ENCODE measurements around the gene PPM1H. TPM values are rescaled to one million over a fixed set of nuclear protein-coding genes. Genes with fewer than 3 reads are reported as not detected.

The PPM1H gene
- total RNA-seq, 1 donor from 2014 or later = 31.0 TPM

GRCh38 chr12:62792236-62792870 is 142.6 kb downstream of the PPM1H start:
- DNase-seq (ENCODE audit: extremely low spot score, unreplicated experiment) = no peak
- no peaks in the 10 kb centered on the region for H3K9me3 Mint-ChIP-seq
- H3K27me3 Mint-ChIP-seq = no peaks in the 10 kb centered on the region
- H3K4me1 Mint-ChIP-seq (ENCODE audit: unreplicated experiment) = peaks cover 36% of the 10 kb centered on the region
- H3K36me3 Mint-ChIP-seq = peaks cover 6% of the 10 kb centered on the region
- no peak overlapping the region for H3K4me3 Mint-ChIP-seq
- H3K27ac Mint-ChIP-seq = no peak overlapping the region
- TF ChIP-seq CTCF (conservative IDR thresholded peaks at IDR 0.05) = no peak

GRCh38 chr12:62789851-62790250 is 145.1 kb downstream of the PPM1H start:
- Mint-ChIP-seq H3K36me3 (peaks cover 15% of the 10 kb centered on the region), H3K27me3 (no peaks in the 10 kb centered on the region), H3K9me3 (no peaks in the 10 kb centered on the region), H3K4me3 (no peak overlapping the region), H3K27ac (peak overlapping the region; percentile 14), H3K4me1 (ENCODE audit: unreplicated experiment) (peaks cover 54% of the 10 kb centered on the region)
- no peak for TF ChIP-seq CTCF (conservative IDR thresholded peaks at IDR 0.05)
- no peak for DNase-seq (ENCODE audit: extremely low spot score, unreplicated experiment)

- no peak overlapping the region for H3K27ac Mint-ChIP-seq
- no peaks in the 10 kb centered on the region for H3K27me3 Mint-ChIP-seq
- no peak for TF ChIP-seq CTCF (conservative IDR thresholded peaks at IDR 0.05)
- no peaks in the 10 kb centered on the region for H3K9me3 Mint-ChIP-seq
- peaks cover 15% of the 10 kb centered on the region for H3K36me3 Mint-ChIP-seq
- no peak for DNase-seq (ENCODE audit: extremely low spot score, unreplicated experiment)
- peaks cover 48% of the 10 kb centered on the region for H3K4me1 Mint-ChIP-seq (ENCODE audit: unreplicated experiment)
- peak overlapping the region; percentile 7 for H3K4me3 Mint-ChIP-seq
Measured at GRCh38 chr12:62787611-62788010, 147.3 kb downstream of the PPM1H start.

- no peak for DNase-seq (ENCODE audit: extremely low spot score, unreplicated experiment)
- H3K4me3 Mint-ChIP-seq = no peak overlapping the region
- peaks cover 15% of the 10 kb centered on the region for H3K36me3 Mint-ChIP-seq
- no peak for TF ChIP-seq CTCF (conservative IDR thresholded peaks at IDR 0.05)
- H3K27me3 Mint-ChIP-seq = no peaks in the 10 kb centered on the region
- H3K27ac Mint-ChIP-seq = peak overlapping the region; percentile 40
- peaks cover 49% of the 10 kb centered on the region for H3K4me1 Mint-ChIP-seq (ENCODE audit: unreplicated experiment)
- H3K9me3 Mint-ChIP-seq = no peaks in the 10 kb centered on the region
Measured at GRCh38 chr12:62787023-62787422, 147.9 kb downstream of the PPM1H start.

- Mint-ChIP-seq H3K4me1 (ENCODE audit: unreplicated experiment) (peaks cover 56% of the 10 kb centered on the region), H3K4me3 (no peak overlapping the region), H3K36me3 (peaks cover 15% of the 10 kb centered on the region), H3K9me3 (no peaks in the 10 kb centered on the region), H3K27ac (peak overlapping the region; percentile 64), H3K27me3 (no peaks in the 10 kb centered on the region)
- TF ChIP-seq CTCF (conservative IDR thresholded peaks at IDR 0.05) = no peak
- DNase-seq (ENCODE audit: extremely low spot score, unreplicated experiment) = no peak
Measured at GRCh38 chr12:62785941-62786559, 148.9 kb downstream of the PPM1H start.
